CD8-positive, alpha-beta memory T cell (primary cell): ENCODE data around the gene PRDX3. TPM values are rescaled to one million over a fixed set of nuclear protein-coding genes. Genes with fewer than 3 reads are reported as not detected.
"Not testable (repeated sequence)": the region's sequence is repeated elsewhere in the genome, so short reads cannot be mapped to it uniquely, and the experiment has no call there.

ENCODE experiments used
- CTCF ChIA-PET: fragments of 350-600 bp; sonication (Branson Sonifier 250); formaldehyde crosslinking; loops from one replicate; lab custom pipeline; 2021; ENCODE audit warnings: antibody characterized with exemption; lab: Charles Lee
- POLR2A ChIA-PET: fragments of 350-600 bp; sonication (Branson Sonifier 250); formaldehyde crosslinking; loops from one replicate; lab custom pipeline; 2021; ENCODE audit warnings: antibody characterized with exemption; lab: Charles Lee
- DNase-seq, 5 donors: peaks; one replicate each; pipeline versions ENCODE4 v3.0.0 to v3.0.0-alpha.2; 2020 to 2022; ENCODE audit warnings: mixed read lengths in 1 of 5
- H3K27ac ChIP-seq: one replicate; pipeline ENCODE4 v1.7.0; 2013; ENCODE audit warnings: low read depth, mild to moderate bottlenecking, low read length, moderate library complexity
- H3K27me3 ChIP-seq: 2 replicates; pipeline ENCODE4 v1.7.0; 2013; ENCODE audit warnings: low read length, mild to moderate bottlenecking; ENCODE audit not compliant: insufficient read depth, poor library complexity, severe bottlenecking
- H3K36me3 ChIP-seq: 2 replicates; pipeline ENCODE4 v1.7.0; 2013; ENCODE audit warnings: mild to moderate bottlenecking, low read length, moderate library complexity; ENCODE audit not compliant: insufficient read depth
- H3K4me1 ChIP-seq: 2 replicates; pipeline ENCODE4 v1.7.0; 2013; ENCODE audit warnings: mild to moderate bottlenecking, low read length, moderate library complexity; ENCODE audit not compliant: insufficient read depth
- H3K4me3 ChIP-seq: 2 replicates; pipeline ENCODE4 v1.7.0; 2013; ENCODE audit warnings: mild to moderate bottlenecking, low read length
- H3K9me3 ChIP-seq: 2 replicates; pipeline ENCODE4 v1.7.0; 2013; ENCODE audit warnings: mild to moderate bottlenecking, low read length
- H3K27ac Mint-ChIP-seq, 8 donors: one replicate each; pipeline ENCODE4 v1.8.0; 2020 to 2021; ENCODE audit warnings: mixed read lengths in 8 of 8, mild to moderate bottlenecking in 6 of 8, inconsistent platforms in 3 of 8, moderate library complexity in 3 of 8
- H3K27me3 Mint-ChIP-seq, 2 donors: one replicate each; pipeline ENCODE4 v1.8.0; 2020 to 2021; ENCODE audit warnings: mixed read lengths in 2 of 2, mild to moderate bottlenecking in 1 of 2, moderate library complexity in 1 of 2
- H3K36me3 Mint-ChIP-seq, 3 donors: one replicate each; pipeline ENCODE4 v1.8.0; 2020 to 2021; ENCODE audit warnings: mixed read lengths in 3 of 3, inconsistent platforms in 1 of 3, mild to moderate bottlenecking in 1 of 3
- H3K4me1 Mint-ChIP-seq, 3 donors: one replicate each; pipeline ENCODE4 v1.8.0; 2020 to 2021; ENCODE audit warnings: mixed read lengths in 3 of 3, inconsistent platforms in 1 of 3, mild to moderate bottlenecking in 1 of 3
- H3K4me3 Mint-ChIP-seq, 7 donors: one replicate each; pipeline ENCODE4 v1.8.0; 2020 to 2021; ENCODE audit warnings: mixed read lengths in 7 of 7, mild to moderate bottlenecking in 6 of 7, moderate library complexity in 4 of 7, inconsistent platforms in 2 of 7
- H3K9me3 Mint-ChIP-seq, 5 donors: one replicate each; pipeline ENCODE4 v1.8.0; 2020 to 2022; ENCODE audit warnings: mixed read lengths in 5 of 5, mild to moderate bottlenecking in 3 of 5, moderate library complexity in 2 of 5, inconsistent platforms in 1 of 5
- polyA plus RNA-seq: library from polyadenylated mRNA; unstranded; fragments of 300-500 nt; fragmentation: Illumina TruSeq; gene quantifications from one replicate; pipeline ENCODE4 v1.2.3, GENCODE V29; 2021
- total RNA-seq, 2 experiments: library from RNA; stranded (reverse); gene quantifications; one replicate each; pipeline ENCODE4 v1.2.3, GENCODE V29; 2021

The PRDX3 gene
- total and polyA plus RNA-seq, 3 experiments from 2014 or later = 83.3 to 207 (median 203) TPM

DNA sequence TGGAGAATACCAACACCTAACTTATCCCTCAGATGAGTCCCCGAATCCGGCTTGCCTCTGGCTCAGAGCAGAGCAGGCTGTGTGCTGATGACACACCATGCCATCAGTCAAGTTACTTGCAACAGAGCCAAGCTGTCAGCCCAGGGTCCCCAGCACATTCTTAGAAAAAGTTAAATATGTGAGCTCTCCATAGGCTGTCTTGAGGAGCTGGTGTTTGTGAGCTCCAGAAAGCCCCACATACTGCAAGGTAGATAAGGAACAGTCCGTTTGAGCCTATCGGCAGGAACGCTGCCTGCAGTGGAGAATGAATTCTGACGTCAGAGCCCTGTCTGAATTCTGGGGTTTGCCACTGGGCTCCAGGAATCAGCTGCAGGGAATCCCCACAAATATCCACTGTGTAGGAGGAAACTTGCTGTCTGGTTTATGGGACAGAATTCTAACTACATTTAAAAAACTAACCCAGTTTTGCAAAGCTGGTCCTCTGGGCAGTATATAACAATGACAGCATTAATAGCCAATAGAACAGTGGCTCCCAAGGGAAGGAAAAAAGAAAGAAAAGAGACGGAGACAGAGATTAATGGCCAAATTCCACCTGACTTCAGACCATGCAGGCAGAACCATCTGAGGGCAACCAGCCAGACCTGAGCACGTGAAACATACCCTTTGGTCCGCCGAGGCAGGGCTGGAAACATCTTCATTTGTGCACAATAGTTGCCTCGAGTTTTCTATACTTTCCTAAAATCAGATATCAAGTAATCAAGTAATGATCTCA is 16.7 kb downstream of the PRDX3 start:
- Mint-ChIP-seq H3K9me3 (no peaks in the 10 kb centered on the region), H3K27me3 (peaks cover 0 to 1% of the 10 kb centered on the region in 2 donors), H3K4me1 (peaks cover 23 to 41% (median 25%) of the 10 kb centered on the region in 3 donors), H3K4me3 (peak overlapping the region in 1 of 7 donors; percentile 44), H3K36me3 (peaks cover 0 to 46% (median 3%) of the 10 kb centered on the region in 3 donors), H3K27ac (peak overlapping the region in 1 of 8 donors; percentile 33)
- Histone ChIP-seq H3K36me3 (no peaks in the 10 kb centered on the region), H3K27me3 (no peaks in the 10 kb centered on the region), H3K4me3 (no peak overlapping the region), H3K4me1 (peaks cover 16% of the 10 kb centered on the region), H3K27ac (peak overlapping the region; percentile 35), H3K9me3 (no peaks in the 10 kb centered on the region)
- ChIA-PET CTCF (interaction anchor here (1.2 kb wide), 1 partner anchor 28 kb away, joined by 4 read pairs; no protein-coding TSS in a partner anchor), POLR2A (no interaction called here)
- no peak for DNase-seq

DNA sequence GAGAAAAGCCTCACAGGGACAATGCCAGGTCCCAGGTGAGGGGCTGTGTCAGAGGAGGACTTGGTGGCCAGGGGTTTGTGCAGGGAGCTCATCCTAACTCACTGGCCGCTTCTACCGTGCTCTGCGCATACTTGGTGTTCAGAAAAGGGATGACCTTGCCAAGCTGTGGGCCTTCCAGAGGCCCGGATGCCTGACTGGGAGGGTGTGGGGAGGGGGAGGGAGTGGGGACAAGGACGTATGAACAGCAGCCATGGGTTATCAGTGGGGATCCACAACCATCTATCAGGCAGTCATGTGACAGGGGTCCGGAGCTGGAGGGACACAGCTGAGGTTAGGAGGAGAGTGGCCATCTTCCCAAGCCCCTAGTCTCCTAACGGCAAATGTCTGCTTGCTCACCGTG is 19.3 kb downstream of the PRDX3 start:
- ChIA-PET CTCF (no interaction called here), POLR2A (no interaction called here)
- Mint-ChIP-seq H3K27ac (no peak overlapping the region), H3K4me3 (no peak overlapping the region), H3K9me3 (no peaks in the 10 kb centered on the region), H3K27me3 (peaks cover 0 to 1% of the 10 kb centered on the region in 2 donors), H3K36me3 (peaks cover 0 to 62% (median 8%) of the 10 kb centered on the region in 3 donors), H3K4me1 (peaks cover 6 to 18% (median 7%) of the 10 kb centered on the region in 3 donors)
- Histone ChIP-seq H3K27me3 (no peaks in the 10 kb centered on the region), H3K4me1 (peaks cover 2% of the 10 kb centered on the region), H3K9me3 (no peaks in the 10 kb centered on the region), H3K36me3 (peaks cover 14% of the 10 kb centered on the region), H3K27ac (no peak overlapping the region), H3K4me3 (no peak overlapping the region)
- DNase-seq = no peak

DNA sequence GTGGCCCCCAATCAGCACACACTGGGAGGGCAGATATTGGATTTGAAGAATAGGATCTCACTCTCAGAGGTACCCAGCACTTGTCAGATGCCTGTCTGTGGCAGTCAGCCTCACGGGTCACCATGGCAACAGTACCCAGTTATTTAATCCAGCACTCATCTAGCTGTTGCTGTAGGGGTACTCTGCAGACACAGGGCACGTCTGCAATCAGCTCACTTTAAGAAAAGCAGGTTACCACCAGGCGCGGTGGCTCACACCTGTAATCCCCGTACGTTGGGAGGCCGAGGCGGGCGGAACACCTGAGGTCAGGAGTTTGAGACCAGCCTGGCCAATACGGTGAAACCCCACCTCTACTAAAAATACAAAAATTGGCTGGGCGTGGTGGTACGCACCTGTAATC is 25.0 kb downstream of the PRDX3 start:
- H3K27ac Mint-ChIP-seq = no peak overlapping the region
- no peak overlapping the region for H3K4me3 Mint-ChIP-seq
- ChIA-PET CTCF (interaction anchor here (0.9 kb wide), 1 partner anchor 510 kb away, joined by 3 read pairs; no protein-coding TSS in a partner anchor), POLR2A (no interaction called here)
- no peaks in the 10 kb centered on the region for H3K9me3 ChIP-seq
- H3K4me1 Mint-ChIP-seq = no peaks in the 10 kb centered on the region
- peaks cover 5 to 75% (median 15%) of the 10 kb centered on the region in 3 donors for H3K36me3 Mint-ChIP-seq
- H3K4me1 ChIP-seq = no peaks in the 10 kb centered on the region
- H3K4me3 ChIP-seq = no peak overlapping the region
- H3K27me3 ChIP-seq = no peaks in the 10 kb centered on the region
- no peaks in the 10 kb centered on the region for H3K9me3 Mint-ChIP-seq
- DNase-seq = no peak
- no peaks in the 10 kb centered on the region for H3K27me3 Mint-ChIP-seq
- H3K27ac ChIP-seq = no peak overlapping the region
- peaks cover 18% of the 10 kb centered on the region for H3K36me3 ChIP-seq

DNA sequence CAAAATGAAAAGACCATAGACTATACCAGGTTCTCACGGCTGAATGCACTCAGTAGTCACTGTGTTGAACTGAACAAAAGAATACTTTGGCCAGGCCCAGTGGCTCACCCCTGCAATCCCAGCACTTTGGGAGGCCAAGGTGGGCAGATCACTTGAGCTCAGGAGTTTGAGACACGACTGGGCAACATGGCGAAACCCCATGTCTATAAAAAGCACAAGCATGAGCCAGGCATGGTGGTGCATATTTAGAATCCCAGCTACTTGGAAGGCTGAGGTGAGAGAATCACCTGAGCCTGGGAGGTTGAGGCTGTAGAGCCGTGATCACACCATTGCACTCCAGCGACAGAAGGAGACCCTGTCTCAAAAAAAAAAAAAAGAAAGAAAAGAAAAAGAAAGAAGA is 25.6 kb downstream of the PRDX3 start:
- H3K27ac ChIP-seq = no peak overlapping the region
- H3K27ac Mint-ChIP-seq = no peak overlapping the region
- no peaks in the 10 kb centered on the region for H3K27me3 Mint-ChIP-seq
- POLR2A ChIA-PET = no interaction called here
- H3K4me1 ChIP-seq = no peaks in the 10 kb centered on the region
- no peaks in the 10 kb centered on the region for H3K9me3 ChIP-seq
- peaks cover 18% of the 10 kb centered on the region for H3K36me3 ChIP-seq
- no peak overlapping the region for H3K4me3 ChIP-seq
- H3K4me3 Mint-ChIP-seq = no peak overlapping the region
- no peaks in the 10 kb centered on the region for H3K27me3 ChIP-seq
- CTCF ChIA-PET = no interaction called here
- H3K9me3 Mint-ChIP-seq = no peaks in the 10 kb centered on the region
- DNase-seq = no peak
- H3K36me3 Mint-ChIP-seq = peaks cover 5 to 73% (median 15%) of the 10 kb centered on the region in 3 donors
- H3K4me1 Mint-ChIP-seq = no peaks in the 10 kb centered on the region

DNA sequence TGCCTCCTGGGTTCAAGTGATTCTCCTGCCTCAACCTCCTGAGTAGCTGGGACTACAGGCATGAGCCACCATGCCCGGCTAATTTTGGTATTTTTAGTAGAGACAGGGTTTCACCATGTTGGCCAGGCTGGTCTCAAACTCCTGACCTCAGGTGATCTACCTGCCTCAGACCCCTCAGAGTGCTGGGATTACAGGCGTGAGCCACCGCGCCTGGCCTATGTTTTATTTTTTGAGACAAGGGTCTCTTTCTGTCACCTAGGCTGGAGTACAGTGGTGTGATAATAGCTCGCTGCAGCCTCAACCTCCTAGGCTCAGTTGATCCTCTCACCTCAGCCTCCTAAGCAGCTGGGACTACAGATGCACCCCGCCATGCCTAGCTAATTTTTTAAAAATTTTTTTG is 27.0 kb downstream of the PRDX3 start:
- H3K27me3 Mint-ChIP-seq, H3K27me3 ChIP-seq, POLR2A ChIA-PET, CTCF ChIA-PET, H3K9me3 ChIP-seq, H3K9me3 Mint-ChIP-seq, H3K27ac Mint-ChIP-seq, H3K4me1 Mint-ChIP-seq, H3K4me3 ChIP-seq, DNase-seq, H3K27ac ChIP-seq, H3K4me1 ChIP-seq, H3K4me3 Mint-ChIP-seq: not testable (repeated sequence)
- H3K36me3 ChIP-seq = peaks cover 17% of the 10 kb centered on the region
- H3K36me3 Mint-ChIP-seq = peaks cover 5 to 74% (median 14%) of the 10 kb centered on the region in 3 donors

DNA sequence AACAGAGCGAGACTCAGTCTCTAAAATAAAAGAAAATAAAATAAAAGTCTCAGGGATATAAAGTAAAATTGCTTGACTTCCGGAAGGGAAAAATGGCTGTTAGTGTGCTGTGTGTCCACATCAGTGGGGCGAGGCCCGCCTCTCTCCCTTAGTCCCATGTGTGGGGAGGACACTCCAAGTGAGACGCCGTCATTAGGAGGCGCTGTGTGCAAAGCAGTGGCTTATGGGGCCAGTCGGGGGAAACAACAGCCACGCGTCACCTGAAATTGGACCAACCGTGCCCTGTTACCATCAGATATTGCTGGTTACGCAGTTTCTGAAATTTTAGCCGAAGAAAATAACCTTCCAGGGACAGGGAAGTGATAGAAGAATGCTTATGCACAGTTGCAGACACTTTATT is 28.9 kb downstream of the PRDX3 start:
- Histone ChIP-seq H3K36me3 (peaks cover 6% of the 10 kb centered on the region), H3K4me3 (no peak overlapping the region), H3K27ac (no peak overlapping the region), H3K4me1 (no peaks in the 10 kb centered on the region), H3K27me3 (no peaks in the 10 kb centered on the region), H3K9me3 (no peaks in the 10 kb centered on the region)
- peaks cover 5 to 63% (median 12%) of the 10 kb centered on the region in 3 donors for H3K36me3 Mint-ChIP-seq
- CTCF ChIA-PET = interaction anchor here (0.7 to 1.4 kb wide), 2 partner anchors 11 to 394 kb away, joined by 3 read pairs; no protein-coding TSS in a partner anchor
- H3K27ac Mint-ChIP-seq = peak overlapping the region in 1 of 8 donors; percentile 51
- no peaks in the 10 kb centered on the region for H3K4me1 Mint-ChIP-seq
- no peaks in the 10 kb centered on the region for H3K27me3 Mint-ChIP-seq
- no peak for DNase-seq
- H3K9me3 Mint-ChIP-seq = no peaks in the 10 kb centered on the region
- POLR2A ChIA-PET = no interaction called here
- H3K4me3 Mint-ChIP-seq = no peak overlapping the region

DNA sequence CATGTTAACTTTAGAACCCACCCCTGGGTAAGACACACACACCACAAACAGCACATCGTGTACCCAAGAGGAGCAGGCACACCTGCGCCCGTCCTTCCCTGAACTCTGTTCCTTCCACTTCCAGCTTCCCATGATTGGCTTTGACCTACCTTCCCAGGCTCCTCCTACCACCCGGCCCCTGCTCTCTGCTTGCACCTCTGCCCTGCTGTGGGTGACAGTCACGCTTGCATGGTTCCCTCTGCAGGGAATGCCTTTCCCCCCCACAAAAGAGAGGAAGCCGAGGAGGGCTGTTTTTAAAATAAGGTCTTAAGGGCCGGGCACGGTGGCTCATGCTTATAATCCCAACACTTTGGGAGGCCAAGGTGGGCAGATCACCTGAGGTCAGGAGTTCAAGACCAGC is 29.5 kb downstream of the PRDX3 start:
- ChIA-PET POLR2A (no interaction called here), CTCF (interaction anchor here (0.7 to 1.4 kb wide), 2 partner anchors 11 to 395 kb away, joined by 3 read pairs; no protein-coding TSS in a partner anchor)
- H3K27ac Mint-ChIP-seq = peak overlapping the region in 2 of 8 donors; percentile 29 to 90
- Histone ChIP-seq H3K4me3 (no peak overlapping the region), H3K36me3 (peaks cover 4% of the 10 kb centered on the region), H3K27me3 (no peaks in the 10 kb centered on the region), H3K27ac (no peak overlapping the region), H3K9me3 (no peaks in the 10 kb centered on the region), H3K4me1 (no peaks in the 10 kb centered on the region)
- H3K4me1 Mint-ChIP-seq = no peaks in the 10 kb centered on the region
- H3K4me3 Mint-ChIP-seq = no peak overlapping the region
- DNase-seq = no peak
- H3K9me3 Mint-ChIP-seq = no peaks in the 10 kb centered on the region
- no peaks in the 10 kb centered on the region for H3K27me3 Mint-ChIP-seq
- H3K36me3 Mint-ChIP-seq = peaks cover 5 to 58% (median 11%) of the 10 kb centered on the region in 3 donors

DNA sequence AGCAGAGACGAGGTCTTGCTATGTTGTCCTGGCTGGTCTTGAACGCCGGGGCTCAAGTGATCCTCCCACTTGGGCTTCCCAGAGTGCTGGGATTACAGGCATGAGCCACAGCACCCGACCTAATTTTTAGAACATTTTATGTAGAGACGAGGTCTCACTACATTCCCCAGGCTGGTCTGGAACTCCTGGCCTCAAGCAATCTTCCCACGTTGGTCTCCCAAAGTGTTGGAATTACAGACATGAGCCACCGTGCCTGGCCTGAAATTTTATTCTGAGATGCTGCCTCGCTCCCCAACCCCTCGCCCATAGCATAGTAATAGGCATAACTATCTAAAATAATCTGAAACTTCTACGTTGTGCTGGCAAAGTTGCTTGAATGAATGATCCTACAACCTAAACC is 35.0 kb downstream of the PRDX3 start:
- H3K27me3 ChIP-seq = no peaks in the 10 kb centered on the region

More for the DNA sequence above, 35.0 kb downstream of the PRDX3 start:
- Histone ChIP-seq H3K4me3 (no peak overlapping the region), H3K9me3 (no peaks in the 10 kb centered on the region), H3K4me1 (no peaks in the 10 kb centered on the region), H3K27ac (no peak overlapping the region), H3K36me3 (no peaks in the 10 kb centered on the region)
- CTCF ChIA-PET = no interaction called here
- H3K4me1 Mint-ChIP-seq = peaks cover 0 to 5% (median 4%) of the 10 kb centered on the region in 3 donors
- no peak overlapping the region for H3K4me3 Mint-ChIP-seq
- no peaks in the 10 kb centered on the region for H3K27me3 Mint-ChIP-seq
- no peak overlapping the region for H3K27ac Mint-ChIP-seq
- no peak for DNase-seq
- H3K36me3 Mint-ChIP-seq = peaks cover 0 to 50% (median 5%) of the 10 kb centered on the region in 3 donors
- no peaks in the 10 kb centered on the region for H3K9me3 Mint-ChIP-seq
- POLR2A ChIA-PET = no interaction called here
